GM21619 (cell line): Measurements from ENCODE around the gene PLD5.
"Not testable (repeated sequence)": the region's sequence is repeated elsewhere in the genome, so short reads cannot be mapped to it uniquely, and the experiment has no call there.

Source experiments
- ATAC-seq: cut with Tn5 transposase; IDR thresholded peaks from one replicate; pipeline ENCODE4 v1.9.1; 2021; ENCODE audit not compliant: unreplicated experiment

PLD5 gene

GRCh38 chr1:242178924-242179708 lies 345.4 kb downstream of the PLD5 start:
- ATAC-seq = no peak

GRCh38 chr1:242178436-242178835 lies 346.1 kb downstream of the PLD5 start:
- no peak for ATAC-seq

- no peak for ATAC-seq
Observed at GRCh38 chr1:242162140-242162539, 362.4 kb downstream of the PLD5 start.

GRCh38 chr1:242147096-242147976 lies 377.2 kb downstream of the PLD5 start:
- ATAC-seq = peak; percentile 67

- peak; percentile 14 for ATAC-seq
Observed at GRCh38 chr1:242146652-242147051, 377.8 kb downstream of the PLD5 start.

- no peak for ATAC-seq
Observed at GRCh38 chr1:242140836-242141235, 383.7 kb downstream of the PLD5 start.

- no peak for ATAC-seq
Observed at GRCh38 chr1:242139986-242140385, 384.5 kb downstream of the PLD5 start.

GRCh38 chr1:242139442-242139841 lies 385.1 kb downstream of the PLD5 start:
- ATAC-seq = peak; percentile 77

GRCh38 chr1:242133796-242134195 lies 390.7 kb downstream of the PLD5 start:
- ATAC-seq = no peak

GRCh38 chr1:242133351-242133750 lies 391.1 kb downstream of the PLD5 start:
- no peak for ATAC-seq

GRCh38 chr1:242132121-242132817 lies 392.2 kb downstream of the PLD5 start:
- ATAC-seq = no peak

GRCh38 chr1:242128951-242129502 lies 395.5 kb downstream of the PLD5 start:
- ATAC-seq = peak; percentile 77

- no peak for ATAC-seq
Observed at GRCh38 chr1:242120432-242120831, 404.1 kb downstream of the PLD5 start.

GRCh38 chr1:242100921-242101320 lies 423.6 kb downstream of the PLD5 start:
- no peak for ATAC-seq

GRCh38 chr1:242097283-242097682 lies 427.2 kb downstream of the PLD5 start:
- not testable (repeated sequence) for ATAC-seq

GRCh38 chr1:242093116-242093515 lies 431.4 kb downstream of the PLD5 start:
- no peak for ATAC-seq

GRCh38 chr1:242089911-242090310 lies 434.6 kb downstream of the PLD5 start:
- no peak for ATAC-seq

- no peak for ATAC-seq
Observed at GRCh38 chr1:242088875-242089274, 435.6 kb downstream of the PLD5 start.

- ATAC-seq = no peak
Observed at GRCh38 chr1:242086706-242087105, 437.8 kb downstream of the PLD5 start.

GRCh38 chr1:242086093-242086492 lies 438.4 kb downstream of the PLD5 start:
- ATAC-seq = no peak

GRCh38 chr1:242083742-242084141 lies 440.8 kb downstream of the PLD5 start:
- no peak for ATAC-seq
